OCI-LY7 (cell line): Measurements from ENCODE around the gene SNX25. TPM values are rescaled to one million over a fixed set of nuclear protein-coding genes. Genes with fewer than 3 reads are reported as not detected.

Experiments
- BruUV-seq: library from RNA; stranded (reverse); fragments of 400-500 nt; replicated peaks from 2 replicates; lab custom pipeline; 2021; lab: Mats Ljungman, UMichigan
- CTCF ChIA-PET: fragments of 300-600 bp; sonication (Branson Sonifier 250); formaldehyde crosslinking; loops from one replicate; lab custom pipeline; 2022; ENCODE audit warnings: antibody characterized with exemption; ENCODE audit not compliant: unreplicated experiment; lab: Charles Lee
- POLR2A ChIA-PET: fragments of 300-600 bp; sonication (Branson Sonifier 250); formaldehyde crosslinking; loops from one replicate; lab custom pipeline; 2022; ENCODE audit warnings: antibody characterized with exemption; lab: Charles Lee
- DNase-seq: peaks from one replicate; pipeline ENCODE4 v3.0.0-alpha.2; 2015; ENCODE audit warnings: low spot score
- H2AFZ ChIP-seq: fragments of 200-600 bp; sonication (generic), shearing (Covaris generic); 2 replicates; pipeline ENCODE4 v1.6.1; 2014; ENCODE audit warnings: mild to moderate bottlenecking, antibody characterized with exemption, low read length, moderate library complexity
- H3K27ac ChIP-seq: fragments of 200-600 bp; sonication (generic); 2 replicates; pipeline ENCODE4 v1.5.1; 2014; ENCODE audit warnings: mixed run types, low read depth, mild to moderate bottlenecking, moderate library complexity, low read length, inconsistent platforms; ENCODE audit not compliant: poor library complexity, severe bottlenecking
- H3K36me3 ChIP-seq: fragments of 200-600 bp; sonication (generic); 2 replicates; pipeline ENCODE4 v1.6.1; 2014; ENCODE audit warnings: mild to moderate bottlenecking, antibody characterized with exemption, low read length, moderate library complexity, mixed read lengths; ENCODE audit not compliant: insufficient read depth
- H3K4me1 ChIP-seq: fragments of 200-600 bp; sonication (generic); 2 replicates; pipeline ENCODE4 v1.5.1; 2014; ENCODE audit warnings: mild to moderate bottlenecking, low read length; ENCODE audit not compliant: insufficient read depth, poor library complexity, severe bottlenecking
- H3K4me2 ChIP-seq: fragments of 200-600 bp; sonication (generic); 2 replicates; pipeline ENCODE4 v1.6.1; 2014; ENCODE audit warnings: mild to moderate bottlenecking, low read length
- H3K4me3 ChIP-seq: fragments of 200-600 bp; sonication (generic); 2 replicates; pipeline ENCODE4 v1.5.1; 2014; ENCODE audit warnings: mild to moderate bottlenecking, low read depth, low read length; ENCODE audit not compliant: poor library complexity, severe bottlenecking
- H3K79me2 ChIP-seq: fragments of 200-600 bp; sonication (generic); 2 replicates; pipeline ENCODE4 v1.6.1; 2016; ENCODE audit warnings: low read depth, mild to moderate bottlenecking, low read length, moderate library complexity, mixed read lengths; ENCODE audit not compliant: insufficient read depth
- H3K9me2 ChIP-seq: fragments of 200-600 bp; sonication (generic); 2 replicates; pipeline ENCODE4 v1.6.1; 2016; ENCODE audit warnings: mild to moderate bottlenecking, low read length, mixed read lengths; ENCODE audit not compliant: insufficient read depth
- H3K9me3 ChIP-seq: fragments of 200-600 bp; sonication (generic); 2 replicates; pipeline ENCODE4 v1.6.1; 2014; ENCODE audit warnings: mild to moderate bottlenecking, mixed run types, low read length, mixed read lengths
- H4K20me1 ChIP-seq: fragments of 200-600 bp; sonication (generic); 2 replicates; pipeline ENCODE4 v1.6.1; 2014; ENCODE audit warnings: mild to moderate bottlenecking, antibody characterized with exemption, low read length, moderate library complexity, mixed read lengths; ENCODE audit not compliant: insufficient read depth
- CTCF ChIP-seq: fragments of 200-600 bp; sonication (generic); conservative IDR thresholded peaks from 2 replicates; pipeline ENCODE4 v1.5.1; 2014; ENCODE audit warnings: mild to moderate bottlenecking, antibody characterized with exemption, low read length, moderate library complexity, mixed read lengths
- EZH2phosphoT487 ChIP-seq: fragments of 200-600 bp; sonication (generic); IDR thresholded peaks from 2 replicates; pipeline ENCODE4 v1.6.1; 2018; ENCODE audit warnings: low read depth, borderline replicate concordance, mild to moderate bottlenecking, mixed run types, antibody characterized with exemption, low read length, moderate library complexity, mixed read lengths
- intact Hi-C: fragments of 100-400 bp; cut with micrococcal nuclease; formaldehyde crosslinking; loops from one replicate; pipeline ENCODE4 v1.10.0; 2022; ENCODE audit not compliant: unreplicated experiment
- total RNA-seq, 2 experiments: library from RNA; depleted of rRNA in 1 of 2; stranded (reverse); fragments of >200 nt in 1 of 2; shearing (Covaris generic) in 1 of 2; gene quantifications; 2 replicates each; pipeline ENCODE4 v1.2.3, GENCODE V29; 2014 to 2022

Gene SNX25
- total RNA-seq, 2 experiments from 2014 or later = 33.7 to 55.6 TPM

GRCh38 chr4:185211641-185212040 lies 2.2 kb downstream of the SNX25 start:
- peak overlapping the region; percentile 80 for H3K4me2 ChIP-seq
- H3K36me3 ChIP-seq = peaks cover 11% of the 10 kb centered on the region
- H4K20me1 ChIP-seq = no peaks in the 10 kb centered on the region
- H3K79me2 ChIP-seq = peaks cover 63% of the 10 kb centered on the region
- DNase-seq = no peak
- ChIA-PET CTCF (no interaction called here), POLR2A (interaction anchor here (0.7 to 1.9 kb wide), 4 partner anchors 16 to 54 kb away, joined by 3 to 7 read pairs (median 4); no protein-coding TSS in a partner anchor)
- H3K4me3 ChIP-seq = peak overlapping the region; percentile 81
- peak overlapping the region; percentile 80 for H3K27ac ChIP-seq
- no peak overlapping the region for H2AFZ ChIP-seq
- no peaks in the 10 kb centered on the region for H3K9me3 ChIP-seq
- H3K9me2 ChIP-seq = no peaks in the 10 kb centered on the region
- TSS peak; percentile 50 for BruUV-seq
- intact Hi-C loops = loop anchor here (2.0 to 5.0 kb wide), 2 partner anchors 51 to 376 kb away; no protein-coding TSS in a partner anchor
- TF ChIP-seq EZH2phosphoT487 = no peak
- TF ChIP-seq CTCF = no peak
- H3K4me1 ChIP-seq = peaks cover 60% of the 10 kb centered on the region

- no peaks in the 10 kb centered on the region for H4K20me1 ChIP-seq
- ChIA-PET POLR2A (interaction anchor here (0.6 to 1.9 kb wide), 15 partner anchors 12 to 701 kb away, joined by 3 to 7 read pairs (median 4); no protein-coding TSS in a partner anchor), CTCF (interaction anchor here (1.1 kb wide), 1 partner anchor 95 kb away, joined by 3 read pairs; no protein-coding TSS in a partner anchor)
- H3K4me3 ChIP-seq = peak overlapping the region; percentile 81
- H3K4me1 ChIP-seq = peaks cover 69% of the 10 kb centered on the region
- no peaks in the 10 kb centered on the region for H3K9me3 ChIP-seq
- TF ChIP-seq EZH2phosphoT487 (no peak), CTCF (no peak)
- H3K36me3 ChIP-seq = peaks cover 11% of the 10 kb centered on the region
- no peaks in the 10 kb centered on the region for H3K9me2 ChIP-seq
- H3K27ac ChIP-seq = peak overlapping the region; percentile 81
- H3K79me2 ChIP-seq = peaks cover 73% of the 10 kb centered on the region
- no TSS peak for BruUV-seq
- H2AFZ ChIP-seq = no peak overlapping the region
- no peak for DNase-seq
- H3K4me2 ChIP-seq = peak overlapping the region; percentile 80
- intact Hi-C loops = loop anchor here (2.0 to 5.0 kb wide), 2 partner anchors 50 to 375 kb away; no protein-coding TSS in a partner anchor
Measured at GRCh38 chr4:185212581-185212980, 3.2 kb downstream of the SNX25 start.

DNA sequence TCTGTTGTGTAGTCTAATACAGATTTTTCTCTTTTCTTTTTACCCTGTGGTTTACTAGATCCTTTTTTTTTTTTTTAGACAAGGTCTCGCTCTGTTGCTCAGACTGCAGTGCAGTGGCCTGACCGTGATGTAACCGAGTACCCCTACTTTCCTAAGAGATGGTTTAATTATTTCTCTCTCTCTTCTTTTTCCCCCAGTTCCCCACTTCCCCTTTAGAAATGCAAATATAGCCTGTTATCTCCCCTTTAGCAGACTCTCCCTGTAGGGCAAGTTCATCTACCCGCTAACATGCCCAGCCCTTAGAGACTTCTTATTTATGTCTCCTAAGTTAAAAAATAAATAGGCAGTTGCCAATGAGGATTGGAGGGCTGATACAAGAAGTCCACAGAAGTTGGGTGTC lies 4.5 kb downstream of the SNX25 start:
- TF ChIP-seq CTCF = no peak
- H3K9me2 ChIP-seq = no peaks in the 10 kb centered on the region
- POLR2A ChIA-PET = interaction anchor here (0.7 to 1.8 kb wide), 4 partner anchors 32 to 945 kb away, joined by 3 to 5 read pairs (median 4); no protein-coding TSS in a partner anchor
- peak overlapping the region; percentile 80 for H3K4me2 ChIP-seq
- H3K36me3 ChIP-seq = peaks cover 11% of the 10 kb centered on the region
- peak; percentile 77 for DNase-seq
- H3K4me3 ChIP-seq = peak overlapping the region; percentile 81
- H4K20me1 ChIP-seq = no peaks in the 10 kb centered on the region
- no peak overlapping the region for H2AFZ ChIP-seq
- H3K9me3 ChIP-seq = no peaks in the 10 kb centered on the region
- CTCF ChIA-PET = no interaction called here
- H3K4me1 ChIP-seq = peaks cover 77% of the 10 kb centered on the region
- intact Hi-C loops = loop anchor here (2.0 to 5.0 kb wide), 2 partner anchors 49 to 373 kb away; no protein-coding TSS in a partner anchor
- peaks cover 85% of the 10 kb centered on the region for H3K79me2 ChIP-seq
- peak overlapping the region; percentile 81 for H3K27ac ChIP-seq
- no TSS peak for BruUV-seq
